ENCODE data around the gene LRP2BP. TPM values are rescaled to one million over a fixed set of nuclear protein-coding genes. Genes with fewer than 3 reads are reported as not detected.
A peak's percentile ranks its signal among the peaks of the same experiment; 100 is the strongest.
"Not testable (repeated sequence)": the region's sequence is repeated elsewhere in the genome, so short reads cannot be mapped to it uniquely, and the experiment has no call there.

LRP2BP gene
- total RNA-seq, 1 experiment from 2014 or later = 0.85 TPM

DNA sequence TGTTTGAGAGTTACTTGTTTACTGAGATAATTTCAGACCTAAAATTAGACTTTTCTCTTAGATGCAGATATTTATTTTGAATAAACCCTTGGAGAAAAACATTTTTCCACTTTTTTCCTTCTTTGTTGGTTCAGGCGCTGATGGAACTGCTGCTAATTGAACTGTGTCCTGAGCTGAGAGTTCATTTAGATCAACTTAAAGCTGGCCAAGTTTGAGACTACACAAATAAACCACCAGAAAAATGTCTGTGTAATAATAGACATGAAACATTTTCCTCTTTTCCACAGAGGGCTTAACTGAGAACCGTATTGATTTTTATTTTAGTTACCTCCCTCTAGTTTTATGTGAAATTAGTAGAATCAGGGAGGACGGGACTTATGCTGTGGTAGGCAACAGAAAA is 32.5 kb downstream of the LRP2BP start:
- intact Hi-C loops (cut with micrococcal nuclease; ENCODE audit: unreplicated experiment) = no loop called here
- no TSS peak for BruUV-seq (replicated peaks)

GRCh38 chr4:185362570-185362969 is 33.2 kb downstream of the LRP2BP start:
- POLR2A ChIA-PET (ENCODE audit: unreplicated experiment) = not testable (repeated sequence)

More for the DNA sequence above, 32.5 kb downstream of the LRP2BP start:
- peaks cover 17% of the 10 kb centered on the region for H3K4me1 ChIP-seq (replicated peaks; ENCODE audit: insufficient read depth)
- no peaks in the 10 kb centered on the region for H3K79me2 ChIP-seq (ENCODE audit: low read depth)
- no peaks in the 10 kb centered on the region for H3K9me3 ChIP-seq (ENCODE audit: insufficient read depth, low read depth)
- ChIA-PET POLR2A (ENCODE audit: unreplicated experiment) (no interaction called here), CTCF (no interaction called here)
- H3K4me2 ChIP-seq = no peak overlapping the region
- TF ChIP-seq EZH2 (IDR thresholded peaks at IDR 0.05; ENCODE audit: low read depth) (no peak), CTCF (conservative IDR thresholded peaks at IDR 0.05) (no peak)
- no peaks in the 10 kb centered on the region for H3K27me3 ChIP-seq (ENCODE audit: insufficient read depth, low read depth)
- H3K27ac ChIP-seq = no peak overlapping the region
- H4K20me1 ChIP-seq (ENCODE audit: insufficient read depth) = no peaks in the 10 kb centered on the region
- H2AFZ ChIP-seq = no peak overlapping the region
- H3F3A ChIP-seq (ENCODE audit: insufficient read depth, low read depth) = peaks cover under 1% of the 10 kb centered on the region
- H3K4me3 ChIP-seq = no peak overlapping the region
- DNase-seq = no peak
- no peaks in the 10 kb centered on the region for H3K36me3 ChIP-seq (ENCODE audit: low read depth)
- no peaks in the 10 kb centered on the region for H3K9me2 ChIP-seq (ENCODE audit: insufficient read depth)

GRCh38 chr4:185361872-185362271 is 33.9 kb downstream of the LRP2BP start:
- BruUV-seq (replicated peaks) = no TSS peak
- TF ChIP-seq CTCF (conservative IDR thresholded peaks at IDR 0.05) = no peak
- TF ChIP-seq EZH2 (IDR thresholded peaks at IDR 0.05; ENCODE audit: low read depth) = no peak
- no peaks in the 10 kb centered on the region for H3K79me2 ChIP-seq (ENCODE audit: low read depth)
- H3F3A ChIP-seq (ENCODE audit: insufficient read depth, low read depth) = peaks cover 6% of the 10 kb centered on the region
- CTCF ChIA-PET = no interaction called here
- POLR2A ChIA-PET (ENCODE audit: unreplicated experiment) = no interaction called here
- intact Hi-C loops (cut with micrococcal nuclease; ENCODE audit: unreplicated experiment) = no loop called here
- H3K4me1 ChIP-seq (replicated peaks; ENCODE audit: insufficient read depth) = peaks cover 18% of the 10 kb centered on the region
- no peaks in the 10 kb centered on the region for H3K27me3 ChIP-seq (ENCODE audit: insufficient read depth, low read depth)
- H3K4me2 ChIP-seq = no peak overlapping the region
- no peaks in the 10 kb centered on the region for H3K9me3 ChIP-seq (ENCODE audit: insufficient read depth, low read depth)
- no peak overlapping the region for H2AFZ ChIP-seq
- no peaks in the 10 kb centered on the region for H4K20me1 ChIP-seq (ENCODE audit: insufficient read depth)
- H3K4me3 ChIP-seq = no peak overlapping the region
- no peaks in the 10 kb centered on the region for H3K36me3 ChIP-seq (ENCODE audit: low read depth)
- H3K9me2 ChIP-seq (ENCODE audit: insufficient read depth) = no peaks in the 10 kb centered on the region
- DNase-seq = no peak
- H3K27ac ChIP-seq = no peak overlapping the region

More at GRCh38 chr4:185362570-185362969, 33.2 kb downstream of the LRP2BP start:
- H3K27ac ChIP-seq; H4K20me1 ChIP-seq (ENCODE audit: insufficient read depth); H3K36me3 ChIP-seq (ENCODE audit: low read depth); H3K4me3 ChIP-seq; DNase-seq; H2AFZ ChIP-seq; H3K9me2 ChIP-seq (ENCODE audit: insufficient read depth); H3K27me3 ChIP-seq (ENCODE audit: insufficient read depth, low read depth); H3K9me3 ChIP-seq (ENCODE audit: insufficient read depth, low read depth); intact Hi-C loops (cut with micrococcal nuclease; ENCODE audit: unreplicated experiment); H3F3A ChIP-seq (ENCODE audit: insufficient read depth, low read depth); BruUV-seq (replicated peaks); H3K4me2 ChIP-seq; CTCF ChIA-PET; H3K79me2 ChIP-seq (ENCODE audit: low read depth): not testable (repeated sequence)
- peaks cover 18% of the 10 kb centered on the region for H3K4me1 ChIP-seq (replicated peaks; ENCODE audit: insufficient read depth)

DNA sequence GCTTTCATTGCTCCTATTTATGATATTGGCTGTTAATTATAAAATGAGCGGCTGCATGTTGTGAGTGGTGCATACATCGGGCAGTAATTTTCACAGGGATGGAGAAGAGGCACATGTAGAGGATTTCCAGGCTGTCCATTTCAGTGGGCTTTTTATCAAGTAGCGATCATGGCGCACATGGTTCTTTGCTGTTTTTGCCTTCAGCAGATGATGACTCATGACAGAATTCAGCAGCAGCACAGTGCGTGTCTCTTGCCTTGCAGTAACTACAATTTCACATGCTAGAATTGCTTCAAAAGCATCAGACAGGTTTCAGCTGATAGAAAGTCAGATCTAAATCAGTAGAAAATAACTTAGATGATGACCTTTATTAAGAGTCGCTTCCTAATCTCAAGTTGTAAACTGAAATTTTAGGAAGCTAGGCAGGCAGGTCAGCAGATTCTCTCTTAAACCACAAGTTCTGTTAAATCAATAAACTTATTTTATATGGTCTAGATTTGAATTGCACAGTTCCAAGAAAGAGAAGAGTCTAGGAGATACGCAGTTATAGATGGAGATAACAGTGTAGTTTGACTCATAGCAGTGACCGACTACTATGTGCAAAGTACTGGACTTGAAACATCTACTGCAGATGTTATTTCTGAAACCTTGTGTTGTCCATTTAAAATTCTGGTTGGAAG is 35.8 kb downstream of the LRP2BP start:
- no TSS peak for BruUV-seq (replicated peaks)
- intact Hi-C loops (cut with micrococcal nuclease; ENCODE audit: unreplicated experiment) = no loop called here
- H3K4me1 ChIP-seq (replicated peaks; ENCODE audit: insufficient read depth) = peaks cover 18% of the 10 kb centered on the region
- H2AFZ ChIP-seq = no peak overlapping the region
- CTCF ChIA-PET = no interaction called here
- H3K9me3 ChIP-seq (ENCODE audit: insufficient read depth, low read depth) = no peaks in the 10 kb centered on the region
- no peak overlapping the region for H3K4me2 ChIP-seq
- H4K20me1 ChIP-seq (ENCODE audit: insufficient read depth) = no peaks in the 10 kb centered on the region
- no peaks in the 10 kb centered on the region for H3K36me3 ChIP-seq (ENCODE audit: low read depth)
- POLR2A ChIA-PET (ENCODE audit: unreplicated experiment) = interaction anchor here (0.6 kb wide), 1 partner anchor 163 kb away, joined by 4 read pairs; no protein-coding TSS in a partner anchor
- H3K27ac ChIP-seq = no peak overlapping the region
- no peak overlapping the region for H3K4me3 ChIP-seq
- H3K9me2 ChIP-seq (ENCODE audit: insufficient read depth) = no peaks in the 10 kb centered on the region
- H3K27me3 ChIP-seq (ENCODE audit: insufficient read depth, low read depth) = no peaks in the 10 kb centered on the region
- H3K79me2 ChIP-seq (ENCODE audit: low read depth) = no peaks in the 10 kb centered on the region
- DNase-seq = peak in 1 of 2 experiments; percentile 11
- TF ChIP-seq EZH2 (IDR thresholded peaks at IDR 0.05; ENCODE audit: low read depth) (no peak), CTCF (conservative IDR thresholded peaks at IDR 0.05) (no peak)
- peaks cover 6% of the 10 kb centered on the region for H3F3A ChIP-seq (ENCODE audit: insufficient read depth, low read depth)

Measured in PC-9 (cell line).